Measurements from ENCODE around the gene ZFYVE27.

Gene ZFYVE27

DNA sequence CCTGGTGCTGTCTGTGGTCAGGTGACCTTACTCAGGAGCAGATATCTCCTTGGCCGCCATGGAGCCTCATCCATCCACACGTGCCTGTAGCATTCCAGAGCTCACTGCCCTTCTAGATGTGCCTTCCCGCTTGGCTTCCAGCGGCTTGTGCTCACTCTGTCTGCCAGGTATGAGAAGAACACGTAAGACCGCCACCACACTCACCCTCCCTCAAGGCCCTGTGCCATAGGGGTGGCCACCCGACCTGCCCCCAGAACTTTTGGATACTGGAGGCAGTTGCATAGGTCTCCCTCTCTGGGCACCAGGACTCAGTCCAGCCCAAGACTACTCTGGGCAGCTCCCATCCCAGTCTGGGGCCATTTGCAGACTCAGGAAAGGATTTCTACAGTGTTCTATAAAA is 19.3 kb upstream of the ZFYVE27 start:
- Histone ChIP-seq H3K9me3 (replicated peaks in 1 of 2; ENCODE audit: control insufficient read depth in 2 of 2, insufficient read depth in 1 of 2, low read depth in 1 of 2, low read length in 2 of 2) (no peaks in the 10 kb centered on the region), H3K79me1 (ENCODE audit: low read depth, low read length) (peaks cover 6% of the 10 kb centered on the region), H4K8ac (ENCODE audit: low read depth, low read length) (no peak overlapping the region), H2BK120ac (ENCODE audit: low read depth, low read length) (no peak overlapping the region), H3K18ac (ENCODE audit: low read length) (peak overlapping the region; percentile 84), H2BK15ac (ENCODE audit: low read length) (no peak overlapping the region), H2AK5ac (ENCODE audit: low read depth, low read length) (peak overlapping the region; percentile 11), H3K4ac (ENCODE audit: low read length) (no peak overlapping the region), H3K27ac (replicated peaks; ENCODE audit: low read length) (peak overlapping the region; percentile 88), H3K36me3 (replicated peaks in 1 of 2; ENCODE audit: control insufficient read depth in 2 of 2, insufficient read depth in 2 of 2, low read length in 2 of 2) (peaks cover 3 to 6% of the 10 kb centered on the region in 2 donors), H3K9ac (ENCODE audit: low read depth, low read length, poor library complexity) (no peak overlapping the region), H3K4me1 (ENCODE audit: control insufficient read depth in 2 of 2, insufficient read depth in 1 of 2, low read depth in 1 of 2, low read length in 2 of 2) (peaks cover 9 to 32% of the 10 kb centered on the region in 2 donors), H3K4me2 (ENCODE audit: insufficient read depth, low read length, poor library complexity, severe bottlenecking) (no peak overlapping the region), H3K23ac (ENCODE audit: low read depth, low read length, poor library complexity) (no peak overlapping the region), H4K91ac (ENCODE audit: low read depth, low read length, poor library complexity) (no peak overlapping the region), H2BK5ac (ENCODE audit: low read length) (no peak overlapping the region), H2BK12ac (ENCODE audit: low read length) (peak overlapping the region; percentile 69), H3K27me3 (ENCODE audit: control insufficient read depth in 3 of 3, insufficient read depth in 3 of 3, low read depth in 1 of 3, low read length in 3 of 3) (peaks cover 0 to 7% (median 0%) of the 10 kb centered on the region in 3 experiments), H2AFZ (ENCODE audit: low read length) (no peak overlapping the region), H3K4me3 (ENCODE audit: low read length in 2 of 2) (no peak overlapping the region), H3K14ac (ENCODE audit: low read length) (no peak overlapping the region)
- DNase-seq (ENCODE audit: low spot score): no peak
- WGBS, 2 donors (ENCODE audit: extremely low coverage in 2 of 2, insufficient read length in 2 of 2, insufficient replicate concordance in 1 of 2): no CpG with 5 or more reads among the region's 7 CpGs

- H3K9me3 ChIP-seq (replicated peaks in 1 of 2; ENCODE audit: control insufficient read depth in 2 of 2, insufficient read depth in 1 of 2, low read depth in 1 of 2, low read length in 2 of 2): no peaks in the 10 kb centered on the region
- peak overlapping the region; percentile 88 for H3K27ac ChIP-seq (replicated peaks; ENCODE audit: low read length)
- DNase-seq (ENCODE audit: low spot score): no peak
- H2BK5ac ChIP-seq (ENCODE audit: low read length): no peak overlapping the region
- no peak overlapping the region for H2BK15ac ChIP-seq (ENCODE audit: low read length)
- H4K91ac ChIP-seq (ENCODE audit: low read depth, low read length, poor library complexity): no peak overlapping the region
- no peak overlapping the region for H3K4me3 ChIP-seq (ENCODE audit: low read length in 2 of 2)
- no peak overlapping the region for H3K14ac ChIP-seq (ENCODE audit: low read length)
- no peak overlapping the region for H3K9ac ChIP-seq (ENCODE audit: low read depth, low read length, poor library complexity)
- H2BK120ac ChIP-seq (ENCODE audit: low read depth, low read length): no peak overlapping the region
- H2AFZ ChIP-seq (ENCODE audit: low read length): no peak overlapping the region
- peaks cover 3 to 6% of the 10 kb centered on the region in 2 donors for H3K36me3 ChIP-seq (replicated peaks in 1 of 2; ENCODE audit: control insufficient read depth in 2 of 2, insufficient read depth in 2 of 2, low read length in 2 of 2)
- H3K4ac ChIP-seq (ENCODE audit: low read length): no peak overlapping the region
- no peak overlapping the region for H2BK12ac ChIP-seq (ENCODE audit: low read length)
- H3K23ac ChIP-seq (ENCODE audit: low read depth, low read length, poor library complexity): no peak overlapping the region
- H3K18ac ChIP-seq (ENCODE audit: low read length): peak overlapping the region; percentile 31
- no CpG with 5 or more reads among the region's 6 CpGs for WGBS, 2 donors (ENCODE audit: extremely low coverage in 2 of 2, insufficient read length in 2 of 2, insufficient replicate concordance in 1 of 2)
- no peak overlapping the region for H2AK5ac ChIP-seq (ENCODE audit: low read depth, low read length)
- no peak overlapping the region for H4K8ac ChIP-seq (ENCODE audit: low read depth, low read length)
- H3K27me3 ChIP-seq (ENCODE audit: control insufficient read depth in 3 of 3, insufficient read depth in 3 of 3, low read depth in 1 of 3, low read length in 3 of 3): peaks cover 0 to 2% (median 0%) of the 10 kb centered on the region in 3 experiments
- peaks cover 6% of the 10 kb centered on the region for H3K79me1 ChIP-seq (ENCODE audit: low read depth, low read length)
- H3K4me2 ChIP-seq (ENCODE audit: insufficient read depth, low read length, poor library complexity, severe bottlenecking): no peak overlapping the region
- H3K4me1 ChIP-seq (ENCODE audit: control insufficient read depth in 2 of 2, insufficient read depth in 1 of 2, low read depth in 1 of 2, low read length in 2 of 2): peaks cover 9 to 29% of the 10 kb centered on the region in 2 donors
These were observed 18.8 kb upstream of the ZFYVE27 start for GRCh38 chr10:97718178-97718577.

DNA sequence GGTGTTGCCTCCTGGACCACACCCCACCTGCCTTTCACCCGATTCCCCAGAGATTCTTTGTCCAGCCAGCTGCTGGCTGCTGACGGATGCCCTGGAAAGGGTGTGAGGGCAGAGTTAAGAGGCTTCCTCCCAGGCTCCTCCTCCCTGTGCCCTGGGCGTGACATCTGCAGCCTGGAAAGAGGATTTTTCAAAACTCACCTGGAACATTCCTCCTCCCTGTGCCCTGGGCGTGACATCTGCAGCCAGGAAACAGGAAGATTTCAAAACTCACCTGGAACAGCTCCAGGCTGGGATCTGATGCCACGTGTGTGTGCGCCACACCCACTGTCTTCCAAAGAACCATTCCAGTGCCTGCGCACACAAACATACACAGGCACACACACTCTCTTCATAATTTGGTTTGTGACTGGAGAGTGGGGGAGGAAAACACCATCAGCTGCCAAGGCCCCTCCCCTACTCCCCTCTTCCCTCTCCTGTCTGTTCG is 18.2 kb upstream of the ZFYVE27 start:
- H3K36me3 ChIP-seq (replicated peaks in 1 of 2; ENCODE audit: control insufficient read depth in 2 of 2, insufficient read depth in 2 of 2, low read length in 2 of 2): peaks cover 3 to 6% of the 10 kb centered on the region in 2 donors

GRCh38 chr10:97719602-97720001 is 17.3 kb upstream of the ZFYVE27 start:
- Histone ChIP-seq H3K4me2 (ENCODE audit: insufficient read depth, low read length, poor library complexity, severe bottlenecking) (no peak overlapping the region), H2BK5ac (ENCODE audit: low read length) (no peak overlapping the region), H2AFZ (ENCODE audit: low read length) (no peak overlapping the region), H2BK15ac (ENCODE audit: low read length) (no peak overlapping the region), H3K4ac (ENCODE audit: low read length) (no peak overlapping the region), H3K27ac (replicated peaks; ENCODE audit: low read length) (no peak overlapping the region), H3K14ac (ENCODE audit: low read length) (no peak overlapping the region), H3K23ac (ENCODE audit: low read depth, low read length, poor library complexity) (no peak overlapping the region), H4K8ac (ENCODE audit: low read depth, low read length) (no peak overlapping the region), H4K91ac (ENCODE audit: low read depth, low read length, poor library complexity) (no peak overlapping the region), H2BK120ac (ENCODE audit: low read depth, low read length) (no peak overlapping the region), H3K4me3 (ENCODE audit: low read length in 2 of 2) (no peak overlapping the region), H3K27me3 (ENCODE audit: control insufficient read depth in 3 of 3, insufficient read depth in 3 of 3, low read depth in 1 of 3, low read length in 3 of 3) (peaks cover 0 to 2% (median 0%) of the 10 kb centered on the region in 3 experiments), H3K36me3 (replicated peaks in 1 of 2; ENCODE audit: control insufficient read depth in 2 of 2, insufficient read depth in 2 of 2, low read length in 2 of 2) (peaks cover 3 to 6% of the 10 kb centered on the region in 2 donors), H3K9ac (ENCODE audit: low read depth, low read length, poor library complexity) (no peak overlapping the region), H3K18ac (ENCODE audit: low read length) (no peak overlapping the region), H2AK5ac (ENCODE audit: low read depth, low read length) (no peak overlapping the region), H2BK12ac (ENCODE audit: low read length) (no peak overlapping the region), H3K9me3 (replicated peaks in 1 of 2; ENCODE audit: control insufficient read depth in 2 of 2, insufficient read depth in 1 of 2, low read depth in 1 of 2, low read length in 2 of 2) (no peaks in the 10 kb centered on the region), H3K4me1 (ENCODE audit: control insufficient read depth in 2 of 2, insufficient read depth in 1 of 2, low read depth in 1 of 2, low read length in 2 of 2) (peaks cover 9 to 28% of the 10 kb centered on the region in 2 donors), H3K79me1 (ENCODE audit: low read depth, low read length) (no peaks in the 10 kb centered on the region)
- no peak for DNase-seq (ENCODE audit: low spot score)
- WGBS, 2 donors (ENCODE audit: extremely low coverage in 2 of 2, insufficient read length in 2 of 2, insufficient replicate concordance in 1 of 2): no CpG with 5 or more reads among the region's 2 CpGs

More for the DNA sequence above, 18.2 kb upstream of the ZFYVE27 start:
- Histone ChIP-seq H3K14ac (ENCODE audit: low read length) (no peak overlapping the region), H3K4me2 (ENCODE audit: insufficient read depth, low read length, poor library complexity, severe bottlenecking) (no peak overlapping the region), H2BK120ac (ENCODE audit: low read depth, low read length) (no peak overlapping the region), H2BK12ac (ENCODE audit: low read length) (no peak overlapping the region), H4K91ac (ENCODE audit: low read depth, low read length, poor library complexity) (no peak overlapping the region), H2AFZ (ENCODE audit: low read length) (no peak overlapping the region), H3K4me3 (ENCODE audit: low read length in 2 of 2) (no peak overlapping the region), H3K18ac (ENCODE audit: low read length) (peak overlapping the region; percentile 31), H3K9ac (ENCODE audit: low read depth, low read length, poor library complexity) (no peak overlapping the region), H4K8ac (ENCODE audit: low read depth, low read length) (no peak overlapping the region), H3K4ac (ENCODE audit: low read length) (no peak overlapping the region), H3K27ac (replicated peaks; ENCODE audit: low read length) (peak overlapping the region; percentile 88), H3K79me1 (ENCODE audit: low read depth, low read length) (peaks cover 6% of the 10 kb centered on the region), H2AK5ac (ENCODE audit: low read depth, low read length) (no peak overlapping the region), H3K9me3 (replicated peaks in 1 of 2; ENCODE audit: control insufficient read depth in 2 of 2, insufficient read depth in 1 of 2, low read depth in 1 of 2, low read length in 2 of 2) (no peaks in the 10 kb centered on the region), H3K23ac (ENCODE audit: low read depth, low read length, poor library complexity) (no peak overlapping the region), H2BK15ac (ENCODE audit: low read length) (no peak overlapping the region), H3K4me1 (ENCODE audit: control insufficient read depth in 2 of 2, insufficient read depth in 1 of 2, low read depth in 1 of 2, low read length in 2 of 2) (peaks cover 9 to 28% of the 10 kb centered on the region in 2 donors), H3K27me3 (ENCODE audit: control insufficient read depth in 3 of 3, insufficient read depth in 3 of 3, low read depth in 1 of 3, low read length in 3 of 3) (peaks cover 0 to 2% (median 0%) of the 10 kb centered on the region in 3 experiments), H2BK5ac (ENCODE audit: low read length) (no peak overlapping the region)
- DNase-seq (ENCODE audit: low spot score): no peak
- no CpG with 5 or more reads among the region's 8 CpGs for WGBS, 2 donors (ENCODE audit: extremely low coverage in 2 of 2, insufficient read length in 2 of 2, insufficient replicate concordance in 1 of 2)
